Measurements from ENCODE around the gene FBXL17.

The FBXL17 gene

DNA sequence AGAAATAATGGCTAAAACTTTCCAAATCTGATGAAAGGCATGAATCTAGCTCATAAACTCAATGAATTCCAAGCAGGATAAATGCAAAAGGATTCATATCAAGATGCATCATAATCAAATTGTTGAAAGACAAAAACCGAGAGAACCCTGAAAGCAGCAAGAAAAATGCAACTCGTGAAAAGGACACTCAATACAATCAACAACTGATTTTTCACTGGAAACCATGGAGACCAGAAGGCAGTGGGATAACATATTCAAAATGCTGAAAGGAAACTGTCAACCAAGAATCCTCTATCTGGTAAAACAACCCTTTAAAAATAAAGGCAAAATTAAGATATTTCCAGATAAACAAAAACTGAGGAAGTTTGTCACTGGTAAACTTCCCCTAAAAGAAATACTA, 9.5 kb downstream of the FBXL17 start:
- FAIRE-seq, result no peak

DNA sequence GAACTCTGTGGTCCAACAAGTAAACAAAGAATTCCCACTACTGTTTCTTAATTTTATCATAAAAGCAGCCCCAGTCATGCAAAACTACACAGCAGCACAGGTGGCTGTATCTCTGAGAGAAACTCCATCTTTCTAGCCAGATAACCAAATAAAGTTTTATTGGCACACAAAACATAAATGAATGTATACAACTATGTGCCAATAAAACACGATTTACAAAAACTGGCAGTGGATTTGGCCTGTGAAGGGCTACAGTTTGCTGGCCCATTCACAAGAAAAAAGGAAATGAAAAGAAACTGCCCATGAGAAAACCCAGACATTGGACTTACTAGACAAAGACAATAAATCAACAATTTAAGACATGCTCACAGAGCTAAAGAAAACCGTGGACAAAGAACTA, 10.6 kb downstream of the FBXL17 start:
- no peak for FAIRE-seq

DNA sequence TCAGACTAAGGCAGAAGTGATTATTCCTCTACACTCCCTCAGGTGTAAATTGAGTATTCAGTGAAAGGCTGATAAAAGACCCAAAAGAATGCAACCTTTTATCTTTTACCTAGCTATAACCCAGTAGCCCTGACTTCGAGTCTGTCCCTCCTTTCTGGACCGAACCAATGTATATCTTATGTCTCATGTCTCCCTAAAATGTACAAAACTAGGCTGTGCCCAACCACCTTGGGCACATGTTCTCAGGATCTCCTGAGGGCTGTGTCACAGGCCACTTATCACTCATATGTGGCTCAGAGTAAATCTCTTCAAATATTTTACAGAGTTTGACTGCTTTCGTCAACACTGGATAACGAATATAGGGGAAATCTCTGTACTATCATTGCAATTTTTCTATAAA, 12.7 kb downstream of the FBXL17 start:
- no peak for FAIRE-seq

DNA sequence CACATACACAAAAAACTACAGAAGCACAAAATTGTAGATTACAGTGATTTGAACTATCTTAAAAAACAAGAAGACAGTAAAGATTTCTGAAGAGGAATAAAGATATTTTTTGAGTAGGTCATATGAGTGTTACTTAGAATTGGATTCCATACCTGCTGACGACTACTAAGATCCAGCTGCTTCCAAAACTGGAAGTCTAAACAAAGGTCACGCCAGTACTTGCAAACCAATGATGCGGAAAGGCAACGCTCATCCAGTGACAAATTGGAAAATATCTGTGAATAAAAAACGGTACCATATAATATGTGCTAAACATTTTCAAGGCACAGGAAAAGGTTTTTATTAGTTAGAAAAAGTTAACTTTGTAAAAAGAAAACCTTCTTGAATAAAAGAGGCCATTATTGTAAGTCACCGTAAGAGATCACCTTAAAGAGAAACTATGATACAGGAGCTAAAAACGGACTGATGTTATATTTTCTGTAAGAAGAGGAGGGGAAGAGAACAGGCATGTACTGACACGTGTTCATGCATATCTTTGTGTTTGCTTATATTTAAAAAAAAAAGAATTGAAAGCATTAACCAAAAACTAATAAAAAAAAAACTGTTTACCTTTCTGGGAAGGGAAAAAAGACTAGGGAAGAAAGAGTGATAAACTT, 14.1 kb downstream of the FBXL17 start:
- FAIRE-seq, result no peak

DNA sequence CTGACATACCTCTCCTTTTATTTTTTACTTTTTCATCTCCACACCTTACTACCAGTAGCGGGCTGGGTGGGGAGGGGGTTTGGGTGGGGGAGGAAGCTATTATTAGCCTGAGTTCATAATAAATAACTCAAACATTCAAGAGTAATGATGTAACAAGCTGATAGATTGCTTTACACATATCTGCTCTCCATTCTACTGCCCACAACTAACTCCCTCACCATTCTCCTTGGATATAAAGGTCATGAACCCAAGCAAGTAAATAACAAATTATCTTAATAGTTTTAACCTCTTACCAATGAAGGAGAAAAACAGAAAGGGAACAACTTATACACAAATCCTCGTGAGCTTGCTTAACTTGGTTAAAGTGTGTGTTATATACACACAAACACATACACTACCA, 15.4 kb downstream of the FBXL17 start:
- no peak for FAIRE-seq

DNA sequence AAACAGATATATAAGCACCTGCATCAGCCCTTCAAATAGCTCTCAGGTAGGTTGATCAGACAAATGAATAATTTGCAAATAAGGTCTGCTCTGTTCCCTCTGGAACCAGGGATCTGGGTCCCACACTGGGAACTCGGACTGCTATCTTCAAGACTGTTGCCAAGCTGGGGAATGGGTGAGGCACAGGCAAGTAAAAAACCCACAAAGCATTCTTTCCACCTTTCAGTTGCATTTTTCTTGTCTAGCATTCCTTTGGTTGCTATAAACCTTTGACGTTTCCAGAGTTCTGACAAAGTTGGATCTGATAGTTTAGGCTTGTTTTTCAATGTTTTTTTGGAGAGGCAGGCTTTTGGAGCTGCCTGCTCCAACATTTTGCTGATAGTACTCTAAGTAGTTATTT, 20.1 kb downstream of the FBXL17 start:
- FAIRE-seq, result no peak

DNA sequence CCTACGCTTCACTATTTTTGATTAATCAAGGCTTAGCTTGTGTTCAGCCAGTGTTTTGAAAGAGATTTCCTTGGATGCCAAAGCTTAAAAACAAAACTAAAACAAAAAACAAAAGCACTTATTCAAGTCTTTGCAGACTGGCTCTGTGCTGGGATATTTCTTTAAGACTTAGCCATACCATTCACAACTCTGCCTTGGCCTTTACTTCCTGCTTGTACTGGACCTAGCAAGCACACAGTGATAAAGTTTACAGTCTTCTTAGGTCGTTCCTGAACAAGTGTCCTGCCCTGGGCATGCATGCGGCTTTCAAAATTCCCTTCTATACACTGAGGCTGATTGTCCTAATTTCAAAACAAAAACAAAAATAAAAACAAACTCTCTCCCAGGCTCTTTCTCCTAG, 20.7 kb downstream of the FBXL17 start:
- FAIRE-seq, result no peak

DNA sequence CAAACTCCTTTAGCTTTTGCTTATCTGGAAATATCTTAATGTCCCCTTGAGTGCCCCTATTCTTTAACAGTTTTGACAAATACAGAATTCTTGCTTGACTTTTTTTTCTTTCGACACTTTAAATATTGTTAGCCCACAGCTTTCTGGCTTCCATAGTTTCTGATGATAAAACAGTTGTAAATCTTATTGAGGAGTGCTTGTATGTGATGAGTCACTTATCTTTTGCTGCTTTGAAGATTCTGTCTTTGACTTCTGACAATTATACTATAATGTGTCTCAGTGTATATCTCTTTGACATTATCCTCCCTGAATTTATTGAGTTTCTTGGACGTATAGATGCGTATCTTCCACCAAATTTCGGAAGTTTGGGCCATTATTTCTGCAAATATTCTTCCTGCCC, 21.6 kb downstream of the FBXL17 start:
- FAIRE-seq, result no peak

DNA sequence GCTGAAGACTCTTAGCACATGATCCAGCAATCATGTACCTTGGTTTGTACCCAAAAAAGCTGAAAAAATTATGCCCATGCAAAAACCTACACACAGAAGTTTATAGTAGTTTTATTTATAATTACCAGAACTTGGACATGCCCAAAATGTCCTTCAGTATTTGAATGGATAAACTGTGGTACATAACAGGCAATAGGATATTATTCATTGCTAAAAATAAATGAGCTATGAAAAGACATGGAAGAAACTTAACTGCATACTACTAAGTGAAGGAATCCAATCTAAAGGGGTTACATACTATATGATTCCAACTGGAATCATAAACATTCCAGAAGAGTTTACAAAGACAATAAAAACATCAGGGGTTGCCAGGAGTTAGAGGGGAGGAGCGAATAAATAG, 25.6 kb downstream of the FBXL17 start:
- no peak for FAIRE-seq

DNA sequence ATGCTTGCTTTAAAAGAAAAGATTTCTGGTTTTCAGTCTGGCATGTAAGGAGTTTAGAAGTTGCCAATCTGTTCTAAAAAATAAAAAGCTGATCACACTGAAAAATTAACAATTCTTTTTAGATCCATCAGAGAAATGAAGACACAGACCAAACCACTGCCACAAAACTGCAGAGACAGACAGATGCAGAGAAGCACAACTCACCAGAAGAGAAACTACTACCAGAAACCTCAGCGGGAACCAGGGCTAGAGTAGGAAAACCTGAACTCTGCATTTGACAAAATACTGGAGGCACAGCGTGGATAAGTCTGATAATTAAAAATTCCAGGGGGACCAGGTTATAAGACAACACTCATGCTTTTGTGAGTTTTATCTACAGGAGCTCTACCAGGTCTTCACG, 28.8 kb downstream of the FBXL17 start:
- FAIRE-seq, result no peak

DNA sequence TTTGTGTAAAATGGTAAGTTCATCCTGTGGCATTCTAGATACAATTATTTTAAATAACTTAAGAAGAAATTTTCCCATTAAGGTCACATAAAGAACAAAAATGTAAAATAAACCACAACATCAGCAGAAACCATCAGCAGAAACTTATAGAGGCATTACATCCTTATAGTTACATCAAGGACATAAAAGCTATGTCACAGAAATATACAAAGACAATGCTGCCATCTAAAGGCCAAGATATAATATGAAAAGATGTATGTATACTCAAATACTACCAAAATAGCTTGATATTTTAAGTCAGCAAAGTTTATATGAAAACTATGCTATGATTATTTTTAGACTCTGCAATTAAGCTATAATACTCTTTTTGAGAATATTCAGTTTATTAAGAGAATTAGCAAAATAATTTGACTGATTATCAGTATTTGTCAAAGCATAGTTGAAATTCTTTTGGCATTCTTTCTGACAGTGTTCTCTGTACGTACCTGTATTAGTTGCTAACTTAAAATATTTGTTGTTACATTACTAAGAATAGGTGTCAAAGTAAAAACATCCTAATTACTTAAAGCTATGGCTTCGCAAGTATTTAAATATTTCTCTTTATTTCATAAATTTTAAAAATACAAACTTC, 36.2 kb downstream of the FBXL17 start:
- peak; percentile 98 for FAIRE-seq

DNA sequence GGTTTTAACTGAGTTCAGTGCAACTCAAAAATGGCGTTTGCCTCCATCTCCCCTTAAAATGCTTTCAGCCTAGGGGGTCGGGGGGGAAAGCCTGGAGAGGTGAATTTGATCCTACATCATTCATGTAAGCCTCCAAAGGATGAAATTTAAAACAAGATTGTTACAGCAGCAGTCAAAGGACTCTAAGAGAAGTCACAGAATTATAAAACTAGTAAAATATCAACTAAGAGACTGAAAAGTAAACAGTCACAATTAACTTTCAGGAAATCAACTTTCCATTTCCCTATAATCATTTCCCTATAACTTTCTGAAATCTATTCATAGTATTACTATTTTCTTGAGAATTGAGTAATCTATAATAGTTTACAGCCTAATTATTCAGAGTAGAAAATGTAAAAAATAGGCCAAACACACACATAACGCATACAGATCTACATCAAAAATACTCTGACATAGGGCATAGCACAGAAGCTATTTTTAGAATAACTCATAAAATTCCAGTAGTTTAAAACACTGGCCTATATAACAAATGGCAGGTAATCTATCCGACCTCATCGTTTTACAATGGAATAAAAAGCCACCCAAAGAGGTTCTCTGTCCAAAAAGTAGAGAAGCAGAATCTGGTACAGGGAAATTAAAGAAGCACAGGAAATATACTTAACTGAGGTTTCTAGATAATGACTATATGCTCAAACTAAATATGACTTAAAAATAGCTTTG, 37.6 kb downstream of the FBXL17 start:
- no peak for FAIRE-seq

DNA sequence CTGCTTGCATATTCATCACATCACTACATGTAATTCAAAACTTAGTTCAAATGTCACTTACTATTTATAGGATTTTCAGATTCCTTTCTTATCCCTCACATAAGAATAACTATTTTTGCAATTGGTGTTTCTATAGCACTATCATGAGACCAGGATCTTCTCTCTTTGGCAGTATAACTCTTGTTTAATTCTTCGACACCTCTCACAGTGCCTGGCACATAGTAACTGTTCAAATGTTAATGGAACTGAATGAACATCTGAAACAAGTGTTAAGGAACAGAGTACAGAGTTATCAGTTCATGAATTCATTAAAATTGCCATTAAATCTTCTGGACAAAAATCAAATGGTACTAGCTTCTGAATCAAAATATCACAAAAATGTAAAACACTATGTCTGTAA, 40.0 kb downstream of the FBXL17 start:
- no peak for FAIRE-seq

DNA sequence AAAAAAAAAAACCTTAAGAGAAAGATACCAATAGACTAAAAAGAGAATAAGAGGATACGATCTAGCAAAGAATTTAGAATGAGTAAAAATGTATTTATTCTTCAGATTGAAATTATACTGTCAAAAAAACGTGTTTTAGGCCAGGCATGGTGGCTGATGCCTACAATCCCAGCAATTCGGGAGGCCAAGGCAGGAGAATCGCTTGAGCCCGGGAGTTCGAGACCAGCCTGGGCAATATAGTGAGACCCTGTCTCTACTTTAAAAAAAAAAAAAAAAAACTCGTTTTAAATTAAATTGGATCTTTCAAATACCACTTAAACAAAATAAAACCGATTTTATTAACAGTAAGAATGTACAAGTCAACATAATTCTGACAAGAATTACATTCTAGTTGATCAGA, 41.8 kb downstream of the FBXL17 start:
- FAIRE-seq, result no peak

DNA sequence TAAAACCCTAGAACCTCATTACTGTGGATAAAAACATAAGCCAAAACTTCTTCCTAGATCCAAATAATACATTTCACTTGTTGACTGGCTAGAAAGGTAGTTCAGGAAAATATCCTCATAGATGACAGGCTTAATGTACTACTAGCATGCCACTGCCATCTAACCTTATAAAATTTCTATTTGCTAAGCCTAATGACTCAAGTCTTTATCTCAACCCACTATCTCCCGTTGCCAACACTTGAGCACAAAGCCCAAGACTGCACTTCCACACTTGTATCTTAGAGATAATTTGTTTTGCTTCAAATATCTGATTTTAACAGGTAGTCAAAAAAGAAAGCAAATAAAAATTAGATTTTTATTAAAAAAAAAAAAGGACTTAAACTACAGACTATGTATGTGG, 42.7 kb downstream of the FBXL17 start:
- no peak for FAIRE-seq

DNA sequence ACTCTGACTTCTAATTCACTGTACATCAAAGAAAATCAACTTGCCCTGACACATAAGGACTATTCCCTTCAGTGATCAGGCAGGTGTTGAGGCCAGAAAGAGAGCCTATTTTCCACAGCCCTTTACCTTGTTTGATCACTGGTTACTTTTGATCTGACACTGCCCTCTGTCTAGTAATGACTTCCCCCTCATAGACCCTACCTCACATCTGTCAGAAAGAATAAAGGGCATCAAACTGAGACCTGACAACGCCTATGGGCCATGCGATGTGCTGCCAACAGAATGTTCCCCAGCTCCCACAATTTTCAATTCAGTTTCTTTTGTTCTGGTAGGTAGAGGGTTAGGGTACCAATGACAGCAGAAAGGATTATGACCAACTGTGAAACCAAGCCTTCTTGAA, 47.7 kb downstream of the FBXL17 start:
- no peak for FAIRE-seq

DNA sequence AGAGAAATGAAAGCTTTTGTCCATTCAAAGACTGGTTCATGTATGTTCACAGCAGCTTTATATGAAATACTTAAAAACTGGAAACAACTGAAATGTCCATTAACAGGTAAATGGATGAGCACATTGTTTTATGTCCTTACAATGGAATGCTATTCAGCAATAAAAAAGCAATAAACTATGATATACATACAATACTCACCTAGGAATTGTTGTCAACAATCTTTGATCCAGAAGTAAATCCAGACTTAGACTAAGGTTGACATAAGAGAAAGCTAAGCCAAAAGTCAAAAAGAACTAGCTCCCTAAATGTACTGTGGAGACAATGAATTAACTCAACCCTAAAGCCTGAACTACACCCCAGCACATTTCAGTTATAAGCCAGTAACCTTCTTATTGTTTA, 54.9 kb downstream of the FBXL17 start:
- no peak for FAIRE-seq

DNA sequence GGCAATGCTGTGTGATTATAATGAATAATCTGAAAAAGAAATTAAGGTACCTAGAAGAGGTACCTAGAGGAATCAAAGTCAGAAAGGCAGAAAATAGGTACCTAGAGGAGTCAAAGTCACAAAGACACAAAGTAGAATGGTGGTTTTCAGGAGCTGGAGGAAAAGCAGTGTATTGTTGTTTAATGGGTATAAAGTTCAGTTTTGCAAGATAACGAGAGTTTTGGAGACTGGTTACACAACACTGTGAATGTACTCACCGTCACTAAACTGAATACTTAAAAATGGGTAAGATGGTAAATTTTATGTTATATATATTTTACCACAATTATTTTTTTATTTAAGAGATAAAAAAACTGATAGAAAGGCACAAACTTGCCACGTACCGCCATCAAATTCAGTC, 57.0 kb downstream of the FBXL17 start:
- no peak for FAIRE-seq

DNA sequence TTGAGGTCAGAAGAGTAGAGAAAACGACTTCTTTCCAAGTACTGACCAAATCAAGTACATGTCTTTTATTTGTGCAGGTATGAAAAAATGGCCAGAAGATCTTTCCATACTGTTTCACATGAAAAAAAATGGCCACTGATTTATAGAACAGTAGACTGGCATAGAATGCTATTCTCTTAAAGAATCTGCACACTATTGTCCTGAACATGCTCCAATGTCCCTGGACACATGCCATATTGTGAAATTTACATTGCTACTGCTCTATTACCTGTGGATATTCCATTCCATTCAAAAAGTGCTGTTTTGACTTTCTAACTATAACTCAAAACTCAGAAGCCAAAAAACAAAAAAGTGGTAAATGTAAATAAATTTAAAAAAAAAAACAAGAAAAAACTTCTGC, 60.6 kb downstream of the FBXL17 start:
- FAIRE-seq, result no peak

DNA sequence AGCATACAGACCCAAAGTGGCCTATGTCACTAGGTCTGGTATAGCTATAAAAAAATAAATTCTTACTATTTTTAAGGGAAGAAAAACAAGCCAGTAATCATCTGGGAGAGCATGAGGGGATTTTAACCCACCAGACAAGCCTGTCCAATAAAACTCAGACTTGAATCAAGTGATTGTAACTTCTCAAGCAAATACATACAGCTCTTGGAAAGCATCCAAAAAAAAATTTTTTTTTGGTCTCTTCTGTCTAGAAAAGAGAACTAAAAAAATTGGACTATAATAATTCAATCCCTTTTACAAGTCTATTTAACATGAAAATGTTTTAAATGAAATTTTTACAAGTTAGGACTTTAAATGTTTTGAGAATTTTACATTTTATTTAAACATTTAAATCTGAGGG, 61.7 kb downstream of the FBXL17 start:
- peak; percentile 65 for FAIRE-seq

DNA sequence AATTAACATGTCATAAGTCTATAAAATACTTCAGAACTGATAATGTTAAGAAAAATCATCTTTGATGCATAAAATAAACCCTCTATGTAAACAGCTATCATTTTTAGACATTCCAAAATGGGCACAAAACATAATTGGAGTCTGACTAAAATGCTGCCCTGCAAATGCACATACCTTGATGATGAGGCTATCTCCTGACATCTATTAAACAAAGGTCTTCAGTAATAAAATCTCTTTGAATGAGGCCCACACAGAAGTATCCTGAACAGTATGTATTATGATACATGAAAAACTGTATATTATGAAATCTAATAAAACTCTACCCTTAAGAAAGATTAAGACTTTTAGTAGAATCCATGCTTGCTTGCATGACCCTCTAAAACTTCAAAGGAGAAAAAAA, 66.1 kb downstream of the FBXL17 start:
- no peak for FAIRE-seq

DNA sequence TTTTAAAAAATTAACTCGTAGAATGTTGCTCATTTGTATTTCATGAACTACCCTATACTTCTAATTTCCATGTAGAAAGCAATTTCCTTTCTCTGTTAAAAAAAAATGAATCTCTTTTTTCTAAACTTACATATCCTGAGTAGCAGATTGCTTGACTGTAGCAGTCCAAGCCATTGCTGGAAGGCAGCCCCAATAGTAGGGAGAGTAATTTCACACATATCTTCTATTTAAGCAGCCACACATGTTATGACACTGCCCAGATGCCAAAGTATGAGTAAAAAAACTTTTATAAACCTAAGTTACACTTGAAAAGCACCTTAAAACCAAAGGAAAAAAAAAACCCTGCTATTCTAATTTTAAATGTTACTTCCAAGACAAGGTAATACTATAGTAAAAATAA, 69.6 kb downstream of the FBXL17 start:
- no peak for FAIRE-seq

DNA sequence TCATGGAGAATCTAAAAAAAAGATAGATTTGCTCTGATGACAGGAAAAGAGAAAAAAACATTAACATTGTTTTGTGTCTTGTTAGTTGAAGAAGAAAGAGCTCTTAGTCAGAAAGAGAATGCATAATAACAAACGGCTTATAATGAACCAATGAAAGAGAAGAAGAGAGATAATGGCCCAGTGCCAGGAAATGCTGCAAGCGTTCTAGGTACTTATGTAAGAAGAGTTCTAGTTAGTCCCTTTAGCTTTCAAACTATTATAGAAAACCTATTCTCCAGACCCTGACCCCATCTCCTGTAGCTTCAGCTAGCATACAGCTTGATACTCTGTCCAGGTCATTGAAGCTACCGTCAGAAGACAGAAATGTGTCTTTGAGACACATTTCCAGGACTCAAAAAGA, 70.2 kb downstream of the FBXL17 start:
- FAIRE-seq, result no peak

DNA sequence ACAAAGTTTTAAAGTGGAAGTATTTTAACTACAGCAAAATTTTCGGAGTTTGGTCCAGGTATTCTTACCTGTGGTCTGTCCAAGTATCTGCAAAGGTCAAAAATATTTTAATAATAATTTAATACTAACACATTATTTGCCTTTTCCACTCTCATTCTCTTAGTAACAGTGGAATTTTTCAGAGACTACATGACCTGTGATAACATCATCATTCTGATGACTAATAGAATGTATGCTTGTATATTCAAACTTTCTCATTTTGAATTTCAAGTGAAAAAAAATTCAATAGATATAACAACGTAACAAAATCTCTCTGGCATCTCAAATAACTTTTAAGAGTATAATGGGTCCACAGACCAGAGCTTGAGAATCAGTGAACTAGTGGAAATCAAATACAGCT, 78.3 kb downstream of the FBXL17 start:
- FAIRE-seq, result no peak

DNA sequence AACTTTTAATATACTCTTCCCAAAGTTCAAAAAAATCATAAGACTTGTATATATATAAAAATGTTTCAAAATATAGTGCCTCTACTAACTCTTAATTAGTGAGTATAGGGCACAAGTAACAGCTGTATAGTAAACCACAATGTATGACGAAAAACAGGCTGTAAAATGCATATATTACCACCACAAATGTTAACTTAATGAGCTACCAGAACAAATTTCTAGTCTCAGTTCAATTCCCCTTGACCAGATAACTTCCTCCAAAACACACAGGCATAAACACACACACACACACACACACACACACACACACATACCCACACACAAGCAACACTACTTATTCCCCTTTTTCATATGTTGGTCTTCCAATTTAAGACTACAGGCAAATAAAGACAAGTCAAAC, 78.8 kb downstream of the FBXL17 start:
- FAIRE-seq, result peak; percentile 25

Measured in A204.1 (cell line).